NK-92 treated with Interleukin-12 subunit alpha and Interleukin-12 subunit beta, amount 100 ng/mL, for 24 hours (cell line): Measurements from ENCODE around the gene PJVK.
"Not testable (repeated sequence)": the region's sequence is repeated elsewhere in the genome, so short reads cannot be mapped to it uniquely, and the experiment has no call there.

Experiments used
- DNase-seq: peaks from one replicate; lab custom pipeline; 2025; lab: John Stamatoyannopoulos, UW

PJVK gene

GRCh38 chr2:178429336-178429735, 21.8 kb upstream of the PJVK start:
- no peak for DNase-seq

DNA sequence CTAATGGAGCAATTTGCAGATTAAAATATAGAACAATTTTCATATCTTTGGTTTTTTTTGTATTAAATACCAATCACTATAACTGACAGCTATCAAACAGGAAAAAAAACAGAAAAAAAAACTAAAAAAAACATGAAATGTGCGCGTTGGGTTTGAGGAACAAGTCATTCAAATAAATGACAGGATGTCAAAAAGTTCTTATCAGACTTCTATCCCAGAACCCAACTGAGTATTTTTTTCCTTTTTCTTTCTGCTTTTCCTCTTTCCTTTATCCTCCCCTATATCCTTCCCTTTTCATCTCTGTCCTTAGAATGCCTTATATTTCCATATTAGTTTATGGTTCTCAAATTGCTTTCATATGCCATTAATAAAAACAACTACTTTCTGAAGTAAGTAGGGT, 14.5 kb upstream of the PJVK start:
- DNase-seq, result no peak

- no peak for DNase-seq
These were observed 9.8 kb upstream of the PJVK start for GRCh38 chr2:178441426-178441825.

- no peak for DNase-seq
These were observed 2.1 kb upstream of the PJVK start for GRCh38 chr2:178448968-178449661.

- DNase-seq, result no peak
These were observed 1.3 kb upstream of the PJVK start for GRCh38 chr2:178449700-178450523.

DNA sequence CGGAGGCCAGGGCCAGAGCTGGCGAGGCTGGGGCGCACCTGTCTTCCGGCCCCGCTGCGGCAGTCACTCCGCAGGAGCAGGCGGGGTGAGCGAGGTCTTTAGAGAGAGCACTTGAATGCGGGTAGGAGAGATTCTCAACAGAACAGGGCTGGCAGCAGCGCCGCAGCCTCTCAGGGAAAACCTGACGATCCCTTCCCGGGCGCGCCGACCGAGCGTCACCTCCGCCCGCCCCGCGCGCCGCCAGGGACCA, 729 bp upstream of the PJVK start:
- peak; percentile 68 for DNase-seq

DNA sequence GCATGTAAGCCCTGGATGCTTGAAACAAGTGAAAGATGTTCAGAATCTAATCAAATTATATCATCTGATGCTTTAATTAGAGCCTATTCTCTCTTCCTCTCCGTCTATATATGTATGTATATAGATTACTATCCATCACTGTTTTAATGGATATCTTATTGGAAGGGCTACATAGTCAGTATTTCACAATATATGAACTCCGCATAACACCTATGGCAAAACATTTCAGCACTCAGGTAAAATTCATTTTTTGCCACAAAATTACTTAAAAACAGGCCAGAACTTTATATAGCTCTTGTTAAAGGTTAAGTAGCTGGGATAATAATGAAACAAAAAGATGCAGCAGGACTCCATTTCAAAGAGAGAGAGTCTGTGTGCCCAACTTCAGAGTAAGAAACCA, 1.2 kb downstream of the PJVK start:
- DNase-seq, result no peak

GRCh38 chr2:178452870-178453269, 1.7 kb downstream of the PJVK start:
- no peak for DNase-seq

GRCh38 chr2:178455947-178456346, 4.8 kb downstream of the PJVK start:
- DNase-seq, result no peak

GRCh38 chr2:178457390-178457886, 6.3 kb downstream of the PJVK start:
- DNase-seq, result no peak

DNA sequence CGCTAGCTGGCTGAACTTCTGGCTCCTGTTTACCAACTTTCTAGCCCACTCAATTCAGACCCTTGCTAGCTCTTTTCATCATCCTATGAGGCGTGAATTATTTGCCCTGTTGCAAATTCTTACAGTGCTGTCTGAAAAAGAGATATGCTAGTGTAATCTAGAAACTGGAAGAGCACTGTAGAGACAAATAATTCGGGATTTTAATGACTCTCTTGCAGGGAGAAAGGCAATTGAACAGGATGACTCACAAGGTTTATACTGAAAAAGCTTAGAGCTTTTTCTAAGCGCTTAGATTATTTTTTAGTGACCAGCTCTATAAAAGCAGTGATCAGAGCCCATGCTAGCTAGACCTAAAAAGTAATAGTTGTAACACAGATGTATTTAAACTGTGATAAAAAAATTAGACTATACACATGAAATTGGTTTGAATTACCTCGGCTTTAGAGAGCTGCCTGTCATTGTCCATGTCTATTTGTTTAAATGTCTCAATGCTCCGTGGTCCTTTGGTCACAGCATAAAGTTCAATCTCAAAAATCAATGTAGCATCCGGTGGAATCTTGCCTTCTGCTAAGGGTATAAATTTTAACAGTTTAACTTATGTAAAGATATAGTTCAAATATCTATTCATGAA, 18.2 kb downstream of the PJVK start:
- no peak for DNase-seq

DNA sequence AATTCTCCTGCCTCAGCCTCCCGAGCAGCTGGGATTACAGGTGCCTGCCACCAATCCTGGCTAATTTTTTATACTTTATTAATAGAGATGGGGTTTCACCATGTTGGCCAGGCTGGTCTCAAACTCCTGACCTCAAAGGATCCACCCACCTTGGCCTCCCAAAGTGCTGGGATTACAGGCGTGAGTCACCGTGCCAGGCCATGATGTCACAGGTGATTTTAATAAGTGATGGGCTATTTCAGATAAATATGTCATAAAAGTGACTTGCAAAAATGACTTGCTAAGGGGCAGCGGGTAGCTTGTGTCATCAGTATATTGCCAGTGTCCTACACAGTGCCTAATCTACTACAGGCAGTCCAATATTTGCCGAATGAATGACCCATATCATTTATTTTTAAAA, 20.1 kb downstream of the PJVK start:
- DNase-seq, result not testable (repeated sequence)

DNA sequence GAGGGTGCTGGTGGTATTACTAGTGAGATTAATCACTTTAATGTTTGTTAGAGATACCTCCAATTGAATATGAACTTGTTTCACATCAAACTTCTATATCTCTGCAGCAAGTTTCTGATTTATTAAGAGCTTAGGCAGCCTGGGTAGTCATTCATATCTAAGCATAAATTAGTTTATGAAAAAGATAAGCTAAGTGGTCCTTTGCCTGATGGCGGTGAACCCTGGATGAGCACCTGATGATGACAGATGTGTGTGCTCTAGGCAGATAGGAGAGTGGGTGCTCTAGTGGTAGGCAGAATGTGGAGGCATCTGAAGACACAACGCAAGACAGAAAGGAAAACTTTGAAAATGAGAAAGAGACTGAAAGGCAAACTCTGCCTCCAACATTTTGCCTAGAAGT, 22.2 kb downstream of the PJVK start:
- no peak for DNase-seq

DNA sequence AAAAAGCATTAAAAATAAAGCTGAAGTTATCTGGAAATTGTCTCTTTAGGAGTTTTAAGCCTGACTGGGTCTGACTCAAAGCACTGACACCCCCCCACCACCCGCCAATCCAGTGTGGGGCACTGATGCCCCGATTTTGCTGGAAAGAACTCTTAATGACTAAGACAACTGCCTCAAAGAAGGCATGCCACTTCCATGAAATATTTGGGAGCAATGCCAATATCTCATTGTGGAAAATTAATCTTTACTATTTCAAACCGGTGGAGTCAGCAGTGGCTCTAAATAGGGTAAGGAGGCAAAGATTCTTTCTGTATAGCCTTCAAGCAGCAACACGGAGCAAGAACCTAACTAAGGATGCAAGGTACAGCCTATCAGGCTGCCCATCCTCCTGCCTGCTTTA, 22.8 kb downstream of the PJVK start:
- DNase-seq, result no peak

GRCh38 chr2:178474560-178474959, 23.4 kb downstream of the PJVK start:
- DNase-seq, result no peak

- no peak for DNase-seq
These were observed 25.3 kb downstream of the PJVK start for GRCh38 chr2:178476477-178476876.

DNA sequence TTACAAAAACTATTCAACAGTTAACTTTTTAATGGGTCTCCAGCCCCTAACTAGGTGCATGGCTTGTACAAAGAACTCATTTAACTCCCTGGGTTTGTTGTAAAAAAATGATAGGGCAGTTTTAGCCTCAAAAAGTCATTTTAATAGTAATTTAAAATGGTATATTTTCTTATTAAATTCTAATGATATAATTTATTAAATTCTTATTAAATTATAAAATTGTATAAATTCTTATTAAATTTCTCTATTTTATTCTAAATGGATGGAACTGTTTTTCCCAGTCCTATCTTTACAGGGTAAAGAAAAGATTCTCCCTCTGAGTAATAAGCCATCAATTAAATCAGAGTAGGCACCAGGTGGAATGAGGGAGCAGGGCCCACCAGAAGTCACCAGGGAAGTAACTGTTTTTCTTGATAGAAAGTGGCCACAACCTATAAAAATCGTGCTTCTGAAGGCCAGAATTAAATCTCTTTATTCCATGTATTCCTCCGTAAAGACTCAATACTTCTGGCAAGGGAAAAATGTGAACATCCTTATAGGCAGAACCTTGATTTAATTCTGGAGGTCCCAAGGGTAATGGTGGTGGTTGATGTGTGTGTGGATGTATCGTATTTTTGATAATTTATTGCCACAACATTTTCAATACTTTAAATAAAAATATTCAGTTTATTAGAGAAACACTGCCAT, 26.4 kb downstream of the PJVK start:
- DNase-seq, result no peak

GRCh38 chr2:178478130-178478438, 26.9 kb downstream of the PJVK start:
- no peak for DNase-seq

DNA sequence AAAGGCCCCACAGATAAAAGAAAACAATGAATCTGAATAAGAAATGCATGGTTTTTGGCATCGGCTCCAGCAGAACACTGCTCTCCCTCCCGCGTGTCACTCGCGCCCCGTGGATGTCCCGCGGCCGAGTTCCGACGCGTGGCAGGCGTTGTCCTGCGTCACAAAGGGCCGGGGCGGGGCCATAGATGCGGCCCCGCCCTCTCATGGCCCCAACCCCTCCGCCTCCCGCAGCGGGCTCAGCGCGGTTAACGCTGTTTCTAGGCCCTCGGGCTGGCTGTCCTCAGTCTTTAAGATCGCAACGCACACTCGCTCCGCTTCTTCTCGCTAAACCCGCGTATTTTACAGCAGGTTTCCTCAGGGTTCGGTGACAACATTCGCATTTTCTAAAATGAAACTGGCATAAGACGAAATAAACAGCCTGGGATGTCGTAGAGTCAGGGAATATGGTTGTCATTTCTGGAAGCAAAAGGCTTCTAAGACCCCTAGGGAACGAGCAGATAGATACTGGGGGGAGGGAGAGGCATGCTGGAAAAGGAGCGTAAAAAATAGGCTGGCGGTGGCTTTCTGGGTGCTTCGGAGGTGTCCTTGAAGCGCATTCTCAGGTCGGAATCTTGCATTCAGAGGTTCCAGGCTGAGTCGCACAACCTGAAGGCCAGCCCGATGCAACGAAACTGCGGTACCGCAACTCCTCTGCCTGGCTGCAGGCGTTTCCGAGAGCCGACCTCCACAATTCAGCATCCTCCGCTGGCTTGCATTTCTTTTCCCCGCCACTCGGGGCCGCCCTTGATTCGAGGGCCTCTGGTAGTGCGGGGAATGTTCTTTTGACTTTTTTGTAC, 27.5 kb downstream of the PJVK start, which contains the start of gene FKBP7:
Gene FKBP7 (minus strand): TSS at position 162 of the 836 bp plus-strand sequence. CDS start 101 bp downstream, at position 61.
- DNase-seq, result peak; percentile 71

GRCh38 chr2:178479275-178479616, 28.1 kb downstream of the PJVK start:
- no peak for DNase-seq

DNA sequence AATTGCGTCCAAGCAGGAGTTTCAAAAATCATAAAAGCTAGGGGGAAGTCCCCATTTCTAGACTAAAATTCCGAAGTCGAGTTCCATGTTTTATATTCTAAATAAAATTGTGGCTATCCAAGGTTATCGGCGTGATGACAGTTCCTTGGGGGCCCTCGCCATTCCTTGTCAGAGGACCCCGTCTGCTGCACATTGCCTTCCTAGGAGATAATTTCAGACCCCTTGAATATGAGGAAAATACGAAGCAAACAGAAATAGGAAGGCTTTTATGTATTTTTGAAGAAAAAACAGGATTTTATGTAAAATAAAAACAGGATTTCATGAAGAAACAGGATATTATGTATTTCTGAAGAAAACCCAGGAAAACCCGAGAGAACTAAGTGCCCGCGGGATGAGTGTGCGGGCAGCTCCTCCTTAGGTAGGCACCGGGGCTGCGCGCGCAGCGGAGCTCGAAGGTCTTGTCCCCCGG, 28.6 kb downstream of the PJVK start:
- no peak for DNase-seq
